Hematopoietic multipotent progenitor cell treated with erythropoietin and hydrocortisone succinate and interleukin-3 and kit ligand, for 17 days (in vitro differentiated cells): ENCODE data around the gene ATP11B.

Experiments
- DNase-seq: peaks from one replicate; pipeline ENCODE4 v3.0.0-alpha.2; 2015; ENCODE audit warnings: low spot score

The ATP11B gene

DNA sequence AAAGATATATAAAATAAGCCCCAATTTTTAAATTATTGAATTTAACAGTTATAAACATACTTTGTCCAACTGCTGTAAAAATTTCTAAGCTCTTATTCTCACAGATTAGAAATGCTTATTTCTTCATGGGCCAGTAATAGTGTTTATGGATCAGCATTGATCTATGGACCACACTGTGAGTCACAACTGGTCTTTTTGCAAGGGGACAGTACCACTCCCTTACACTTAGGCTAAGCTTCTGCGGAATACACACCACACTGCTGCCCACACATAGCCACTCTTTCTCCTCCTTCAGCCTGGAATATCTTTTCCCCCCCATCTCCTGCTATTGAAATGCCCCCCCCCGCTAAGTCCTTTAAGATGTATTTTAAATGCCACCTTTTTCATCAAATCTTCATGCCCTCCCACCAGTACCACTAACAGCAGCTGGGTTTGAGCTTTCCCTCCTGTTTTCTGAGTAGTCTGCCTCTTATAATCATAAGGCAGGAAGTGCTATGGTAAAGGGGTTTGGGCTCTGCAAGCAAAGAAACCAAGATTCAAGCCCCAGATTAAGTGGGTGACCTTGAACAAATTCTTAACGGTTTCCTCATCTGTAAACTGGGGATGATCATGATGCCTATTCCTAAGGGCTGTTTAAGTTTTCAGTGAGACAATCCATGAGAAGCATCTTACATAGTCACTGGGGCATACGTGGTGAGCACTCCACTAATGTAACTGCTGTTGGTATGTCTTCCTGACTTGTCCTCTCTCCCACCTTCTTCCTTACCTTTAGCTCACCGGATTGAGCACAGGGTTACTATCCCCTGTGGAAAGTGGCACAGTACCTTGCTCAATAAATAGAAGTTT is 117.9 kb downstream of the ATP11B start:
- DNase-seq = no peak

GRCh38 chr3:182911782-182912111 is 118.4 kb downstream of the ATP11B start:
- DNase-seq = no peak

DNA sequence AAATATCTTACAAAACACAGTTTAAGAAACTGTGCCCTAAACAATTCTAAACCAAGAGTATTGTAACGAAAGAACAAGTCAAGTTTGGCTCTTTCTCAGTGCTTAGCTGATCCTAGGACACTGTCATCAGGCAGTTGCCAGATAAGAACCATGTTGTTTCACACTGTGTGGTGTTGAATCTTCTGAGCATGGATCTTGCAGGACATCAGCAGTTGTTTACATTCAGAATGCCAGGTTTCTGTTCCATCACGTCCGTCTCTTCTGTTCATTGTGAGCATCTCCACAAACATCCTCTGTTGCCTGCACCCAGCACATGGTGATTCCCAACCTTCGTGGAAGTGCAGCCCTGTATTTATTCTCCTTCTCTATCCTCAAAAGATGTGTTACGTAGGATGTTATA is 119.2 kb downstream of the ATP11B start:
- DNase-seq = no peak

DNA sequence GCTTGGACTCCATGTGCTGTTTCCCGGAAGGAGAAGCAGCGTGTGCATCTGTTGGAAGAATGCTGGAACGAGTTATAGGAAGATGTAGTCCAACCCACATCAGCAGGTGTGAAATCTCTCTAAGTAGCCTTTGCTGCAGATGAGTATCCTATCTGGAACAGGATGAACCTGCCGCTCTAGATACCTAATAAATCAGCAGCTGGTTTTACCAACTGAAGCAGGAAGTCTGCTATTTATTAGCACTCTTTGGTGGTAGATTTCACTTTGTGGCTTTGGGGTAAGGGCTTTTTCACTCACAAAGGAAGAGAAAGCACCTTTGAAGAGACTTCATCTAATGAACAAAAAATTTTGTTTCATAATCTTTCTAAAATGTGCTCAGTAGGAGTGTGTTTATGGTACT is 120.6 kb downstream of the ATP11B start:
- no peak for DNase-seq

DNA sequence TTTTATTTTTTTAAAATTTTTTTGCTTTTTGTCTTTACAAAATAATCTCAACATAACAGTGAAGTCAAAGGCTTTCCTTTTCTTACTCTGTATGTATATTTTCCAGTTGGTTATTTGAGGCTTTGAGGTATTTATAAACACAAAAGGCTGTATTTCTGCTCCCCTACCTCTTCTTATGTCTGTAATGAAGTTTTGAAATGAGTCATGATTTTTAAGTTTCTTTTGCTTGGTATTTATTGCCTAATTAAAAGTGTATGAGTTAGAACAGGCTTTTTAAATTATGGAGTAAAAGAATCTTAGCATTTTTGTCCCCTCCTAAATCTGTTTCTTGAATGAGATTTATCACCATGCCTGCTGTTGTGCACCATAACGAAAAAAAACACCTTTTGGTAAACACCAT is 121.0 kb downstream of the ATP11B start:
- no peak for DNase-seq

GRCh38 chr3:182917134-182917533 is 123.8 kb downstream of the ATP11B start:
- DNase-seq = no peak

- DNase-seq = no peak
Measured at GRCh38 chr3:182919866-182920357, 126.6 kb downstream of the ATP11B start.

GRCh38 chr3:182920515-182921084 is 127.3 kb downstream of the ATP11B start:
- DNase-seq = peak; percentile 94

DNA sequence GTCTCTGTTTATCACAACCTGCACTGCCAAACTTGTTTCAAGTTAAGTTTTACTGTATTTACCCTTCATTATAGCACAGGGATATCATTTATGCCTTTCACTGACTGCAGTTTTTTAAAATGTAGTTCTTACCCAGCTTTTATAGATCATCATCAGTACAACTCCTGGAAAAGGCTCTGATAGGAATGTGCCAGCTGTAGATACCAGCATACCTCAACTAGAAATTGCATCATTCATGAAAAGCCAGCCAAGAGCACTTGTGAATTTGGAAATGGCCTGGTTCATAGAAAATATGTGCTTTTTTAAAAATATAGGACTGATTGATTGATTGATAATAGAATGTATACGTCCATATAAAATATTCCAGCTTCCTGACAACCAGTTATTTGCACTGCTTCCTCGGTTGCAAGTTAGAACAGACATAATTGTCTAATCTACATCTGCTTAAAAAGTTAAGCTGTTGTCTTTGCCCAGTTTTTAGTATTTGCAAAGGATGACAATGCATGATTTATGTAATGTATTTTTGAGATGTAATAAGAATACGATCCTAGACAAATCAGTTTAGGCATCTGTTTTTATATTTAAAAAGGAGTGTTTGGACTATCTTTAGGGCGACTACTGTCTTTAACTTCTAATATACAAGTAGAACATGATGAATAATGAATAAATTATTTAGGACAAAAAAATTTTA is 128.5 kb downstream of the ATP11B start:
- peak; percentile 76 for DNase-seq

- no peak for DNase-seq
Measured at GRCh38 chr3:182925330-182925943, 132.1 kb downstream of the ATP11B start.

GRCh38 chr3:182925944-182926337 is 132.6 kb downstream of the ATP11B start:
- no peak for DNase-seq

DNA sequence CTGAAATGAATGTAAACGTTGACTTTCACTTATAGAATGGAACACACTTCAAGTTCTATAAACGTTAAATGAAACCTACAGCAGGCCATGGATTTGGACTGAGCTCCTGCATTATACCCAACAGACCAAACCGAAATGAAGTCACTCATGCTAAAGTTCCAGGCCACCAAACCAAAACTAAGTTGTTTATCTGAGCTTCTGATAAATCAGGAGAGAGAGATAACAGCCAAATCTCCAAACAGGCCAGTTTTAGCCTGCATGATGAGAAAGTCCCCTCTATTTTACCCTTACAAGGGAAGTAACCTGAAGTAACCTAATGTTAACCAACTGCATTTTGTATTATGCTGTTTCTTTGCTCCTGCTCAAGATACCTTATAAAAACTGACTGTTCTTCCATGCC is 142.5 kb downstream of the ATP11B start:
- DNase-seq = no peak

GRCh38 chr3:182936239-182936917 is 143.1 kb downstream of the ATP11B start:
- no peak for DNase-seq

- no peak for DNase-seq
Measured at GRCh38 chr3:182936918-182937285, 143.6 kb downstream of the ATP11B start.

- DNase-seq = peak; percentile 43
Measured at GRCh38 chr3:182937293-182938051, 144.2 kb downstream of the ATP11B start.

DNA sequence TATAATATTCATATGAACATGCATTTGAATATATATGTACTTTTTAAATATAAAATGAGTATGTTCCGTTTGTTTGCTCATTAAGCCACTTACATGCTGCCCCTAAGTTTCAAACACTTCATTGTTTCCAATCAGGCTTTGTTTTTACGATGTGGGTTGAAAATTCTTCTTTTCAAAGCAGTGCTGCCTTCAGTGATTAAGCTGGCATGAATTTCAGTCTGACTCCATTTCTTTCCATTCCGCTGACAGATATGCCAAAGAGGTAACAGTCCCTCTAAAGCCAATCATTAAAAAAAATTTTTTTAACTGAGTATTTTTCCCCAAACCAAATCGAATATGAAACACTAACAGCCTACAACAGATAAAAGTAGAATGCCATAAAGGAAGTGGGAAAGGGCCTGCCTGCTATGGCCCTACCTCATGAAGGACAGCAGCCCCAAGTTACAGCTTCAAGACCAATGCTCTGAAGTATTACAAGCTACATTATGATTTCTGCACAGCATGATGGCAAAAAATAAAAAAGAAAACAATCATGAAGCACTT is 147.0 kb downstream of the ATP11B start:
- no peak for DNase-seq

- DNase-seq = no peak
Measured at GRCh38 chr3:182941719-182942118, 148.4 kb downstream of the ATP11B start.

- peak; percentile 77 for DNase-seq
Measured at GRCh38 chr3:182947888-182948287, 154.6 kb downstream of the ATP11B start.

- peak; percentile 54 for DNase-seq
Measured at GRCh38 chr3:182948305-182948704, 155.0 kb downstream of the ATP11B start.

DNA sequence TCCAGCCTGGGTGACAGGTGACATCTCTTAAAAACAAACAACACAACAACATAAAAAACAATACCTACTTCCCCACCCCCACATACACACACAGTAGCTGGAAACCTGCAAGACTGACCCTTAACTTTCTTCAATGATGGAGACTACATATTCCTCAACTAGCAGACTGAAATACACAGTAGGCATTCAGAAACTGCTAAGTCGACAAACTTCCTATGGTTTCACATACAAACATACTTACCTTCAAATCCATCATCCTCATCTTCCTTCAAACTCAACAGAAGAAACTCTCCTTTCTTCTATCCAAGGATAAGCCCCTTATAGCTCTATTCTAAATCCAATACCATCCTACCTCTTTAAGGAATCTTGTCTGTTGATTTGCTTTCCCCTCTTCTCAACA is 156.4 kb downstream of the ATP11B start:
- no peak for DNase-seq
